Lung (tissue), 12 donors: Measurements from ENCODE around the gene RNF183. TPM values are rescaled to one million over a fixed set of nuclear protein-coding genes. Genes with fewer than 3 reads are reported as not detected.
"Not testable (repeated sequence)": the region's sequence is repeated elsewhere in the genome, so short reads cannot be mapped to it uniquely, and the experiment has no call there.

ENCODE experiments used
- ATAC-seq: fragments of 200-7000 bp; cut with Tn5 transposase; one replicate; pipeline ENCODE4 v1.9.1; 2020; ENCODE audit warnings: moderate number of reproducible peaks; ENCODE audit not compliant: insufficient read depth, low FRiP score
- DNase-seq, 3 donors: peaks; one replicate each; pipeline ENCODE4 v3.0.0-alpha.2; 2013 to 2017
- H3K27ac ChIP-seq, 2 donors: one replicate each; pipeline ENCODE4 v1.5.1; 2013; ENCODE audit warnings: mild to moderate bottlenecking in 2 of 2, moderate library complexity in 2 of 2, control low read depth in 1 of 2, inconsistent platforms in 1 of 2, low read depth in 1 of 2, low read length in 1 of 2
- H3K27me3 ChIP-seq, 3 donors: one replicate each; pipeline ENCODE4 v1.5.1; 2013; ENCODE audit warnings: low read length in 2 of 3; ENCODE audit not compliant: control insufficient read depth in 3 of 3, insufficient read depth in 3 of 3
- H3K36me3 ChIP-seq, 4 donors: one replicate each; pipeline ENCODE4 v1.5.1; 2013; ENCODE audit warnings: low read length in 4 of 4, mild to moderate bottlenecking in 1 of 4, moderate library complexity in 1 of 4; ENCODE audit not compliant: control insufficient read depth in 4 of 4, insufficient read depth in 4 of 4
- H3K4me1 ChIP-seq, 5 donors: one replicate each; pipeline ENCODE4 v1.5.1; 2013; ENCODE audit warnings: low read length in 5 of 5, mild to moderate bottlenecking in 2 of 5, moderate library complexity in 1 of 5; ENCODE audit not compliant: control insufficient read depth in 5 of 5, insufficient read depth in 5 of 5
- H3K4me3 ChIP-seq: one replicate; pipeline ENCODE4 v1.5.1; 2013; ENCODE audit warnings: mild to moderate bottlenecking, control low read depth, moderate library complexity
- H3K9ac ChIP-seq, 2 donors: one replicate each; pipeline ENCODE4 v1.5.1; 2013; ENCODE audit warnings: low read length in 2 of 2, control low read depth in 1 of 2; ENCODE audit not compliant: insufficient read depth in 1 of 2
- H3K9me3 ChIP-seq, 4 donors: one replicate each; pipeline ENCODE4 v1.5.1; 2013; ENCODE audit warnings: low read length in 3 of 4, mild to moderate bottlenecking in 1 of 4, moderate library complexity in 1 of 4; ENCODE audit not compliant: control insufficient read depth in 4 of 4, insufficient read depth in 3 of 4
- WGBS, 2 donors: extraction: QIAGEN DNeasy Blood & Tissue Kit; methylation state at CpG; one replicate each; pipeline ENCODE4 v1.1.7; 2013; 5-methylcytosine and 5-hydroxymethylcytosine counted together
- polyA plus RNA-seq, 2 donors: library from polyadenylated mRNA; stranded (reverse); fragments of 200-250 nt; gene quantifications; one replicate each; pipeline ENCODE4 v1.2.1, GENCODE V29; 2013
- total RNA-seq, 2 donors: library from RNA; depleted of rRNA in 1 of 2; stranded (reverse); fragments of >200 nt in 1 of 2; gene quantifications; one replicate each; pipeline ENCODE4 v1.2.1, GENCODE V29; 2014 to 2021
- TF ChIP-seq, protein P1 (sequence below): IDR thresholded peaks from 2 replicates; pipeline ENCODE4 v1.5.1; 2012; ENCODE audit warnings: mild to moderate bottlenecking; ENCODE audit errors: control extremely low read depth, extremely low read depth
- donor health status: control.
- donor health status: control.
- donor health status: Bipolar disorder and iron deficiency.
- donor health status: healthy.
- donor health status: DM: yes; HTN: yes; CAD: no.

Gene RNF183
- total and polyA plus RNA-seq, 4 donors: 0.12 to 1.1 (median 0.56) TPM

GRCh38 chr9:113298924-113299770 lies 4.0 kb downstream of the RNF183 start:
- Histone ChIP-seq H3K4me1 (no peaks in the 10 kb centered on the region), H3K36me3 (peaks cover 0 to under 1% (median 0%) of the 10 kb centered on the region in 4 donors), H3K27ac (no peak overlapping the region), H3K9ac (no peak overlapping the region), H3K4me3 (no peak overlapping the region), H3K9me3 (peaks cover 0 to 2% (median 0%) of the 10 kb centered on the region in 4 donors), H3K27me3 (no peaks in the 10 kb centered on the region)
- TF ChIP-seq, protein P1, sequence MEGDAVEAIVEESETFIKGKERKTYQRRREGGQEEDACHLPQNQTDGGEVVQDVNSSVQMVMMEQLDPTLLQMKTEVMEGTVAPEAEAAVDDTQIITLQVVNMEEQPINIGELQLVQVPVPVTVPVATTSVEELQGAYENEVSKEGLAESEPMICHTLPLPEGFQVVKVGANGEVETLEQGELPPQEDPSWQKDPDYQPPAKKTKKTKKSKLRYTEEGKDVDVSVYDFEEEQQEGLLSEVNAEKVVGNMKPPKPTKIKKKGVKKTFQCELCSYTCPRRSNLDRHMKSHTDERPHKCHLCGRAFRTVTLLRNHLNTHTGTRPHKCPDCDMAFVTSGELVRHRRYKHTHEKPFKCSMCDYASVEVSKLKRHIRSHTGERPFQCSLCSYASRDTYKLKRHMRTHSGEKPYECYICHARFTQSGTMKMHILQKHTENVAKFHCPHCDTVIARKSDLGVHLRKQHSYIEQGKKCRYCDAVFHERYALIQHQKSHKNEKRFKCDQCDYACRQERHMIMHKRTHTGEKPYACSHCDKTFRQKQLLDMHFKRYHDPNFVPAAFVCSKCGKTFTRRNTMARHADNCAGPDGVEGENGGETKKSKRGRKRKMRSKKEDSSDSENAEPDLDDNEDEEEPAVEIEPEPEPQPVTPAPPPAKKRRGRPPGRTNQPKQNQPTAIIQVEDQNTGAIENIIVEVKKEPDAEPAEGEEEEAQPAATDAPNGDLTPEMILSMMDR: no peak
- WGBS, 2 donors: 92 to 93% methylated on average over 15 of the region's 15 CpGs
- ATAC-seq: no peak
- DNase-seq: no peak

GRCh38 chr9:113298311-113298710 lies 4.9 kb downstream of the RNF183 start:
- peaks cover 0 to 2% (median 0%) of the 10 kb centered on the region in 4 donors for H3K9me3 ChIP-seq
- H3K27me3 ChIP-seq: no peaks in the 10 kb centered on the region
- H3K27ac ChIP-seq: no peak overlapping the region
- TF ChIP-seq, protein P1: no peak
- H3K4me1 ChIP-seq: no peaks in the 10 kb centered on the region
- 93 to 97% methylated on average over 8 of the region's 8 CpGs for WGBS, 2 donors
- ATAC-seq (no peak), DNase-seq (no peak)
- H3K36me3 ChIP-seq: peaks cover under 1 to 6% (median 3%) of the 10 kb centered on the region in 4 donors
- no peak overlapping the region for H3K9ac ChIP-seq
- H3K4me3 ChIP-seq: no peak overlapping the region

- Histone ChIP-seq H3K4me1 (no peaks in the 10 kb centered on the region), H3K36me3 (peaks cover 7 to 11% (median 9%) of the 10 kb centered on the region in 4 donors), H3K27me3 (no peaks in the 10 kb centered on the region), H3K9me3 (peaks cover 0 to 2% (median 0%) of the 10 kb centered on the region in 4 donors), H3K27ac (no peak overlapping the region), H3K9ac (no peak overlapping the region), H3K4me3 (no peak overlapping the region)
- ATAC-seq (no peak), DNase-seq (no peak)
- 73 to 77% methylated on average over 9 of the region's 9 CpGs for WGBS, 2 donors
- TF ChIP-seq, protein P1: no peak
Measured at GRCh38 chr9:113296796-113297558, 6.2 kb downstream of the RNF183 start.

- H3K36me3 ChIP-seq: peaks cover 14 to 17% (median 15%) of the 10 kb centered on the region in 4 donors
- not testable (repeated sequence) for H3K27me3 ChIP-seq, DNase-seq, H3K9ac ChIP-seq, H3K4me3 ChIP-seq, H3K9me3 ChIP-seq, H3K27ac ChIP-seq, ATAC-seq, H3K4me1 ChIP-seq
- 92 to 93% methylated on average over 8 of the region's 8 CpGs for WGBS, 2 donors
Measured at GRCh38 chr9:113296247-113296646, 6.9 kb downstream of the RNF183 start.
